Naive thymus-derived CD8-positive, alpha-beta T cell (primary cell): ENCODE data around the gene ENTPD5. TPM values are rescaled to one million over a fixed set of nuclear protein-coding genes. Genes with fewer than 3 reads are reported as not detected.
"Not testable (repeated sequence)": the region's sequence is repeated elsewhere in the genome, so short reads cannot be mapped to it uniquely, and the experiment has no call there.

Source experiments
- ATAC-seq, 2 donors: fragments of 150-1000 bp; cut with Tn5 transposase in 1 of 2; sonication (Bioruptor Pico), chemical (Tn5 transposase) in 1 of 2; 1 replicate in 1 of 2; 2 replicates in 1 of 2; pipeline ENCODE4 v1.10.0; 2021; ENCODE audit warnings: mild to moderate bottlenecking in 2 of 2, moderate library complexity in 2 of 2
- POLR2A ChIA-PET: fragments of 350-600 bp; sonication (Branson Sonifier 250); formaldehyde crosslinking; loops from one replicate; lab custom pipeline; 2021; ENCODE audit warnings: antibody characterized with exemption; lab: Charles Lee
- DNase-seq, 10 donors: peaks; one replicate each; pipeline versions ENCODE4 v3.0.0 to v3.0.0-alpha.2; 2020 to 2022
- H3K27ac Mint-ChIP-seq, 10 donors: one replicate each; pipeline ENCODE4 v1.8.0; 2020 to 2022; ENCODE audit warnings: mild to moderate bottlenecking in 10 of 10, mixed read lengths in 10 of 10, moderate library complexity in 4 of 10, inconsistent platforms in 1 of 10
- H3K27me3 Mint-ChIP-seq, 5 donors: one replicate each; pipeline ENCODE4 v1.8.0; 2021 to 2022; ENCODE audit warnings: mixed read lengths in 5 of 5
- H3K36me3 Mint-ChIP-seq, 3 donors: one replicate each; pipeline ENCODE4 v1.8.0; 2020 to 2022; ENCODE audit warnings: mixed read lengths in 3 of 3, mild to moderate bottlenecking in 2 of 3, inconsistent platforms in 1 of 3
- H3K4me1 Mint-ChIP-seq, 4 donors: one replicate each; pipeline ENCODE4 v1.8.0; 2021 to 2022; ENCODE audit warnings: mixed read lengths in 4 of 4
- H3K4me3 Mint-ChIP-seq, 10 donors: one replicate each; pipeline ENCODE4 v1.8.0; 2020 to 2022; ENCODE audit warnings: mild to moderate bottlenecking in 10 of 10, mixed read lengths in 10 of 10, moderate library complexity in 6 of 10, inconsistent platforms in 1 of 10
- H3K9me3 Mint-ChIP-seq, 9 donors: one replicate each; pipeline ENCODE4 v1.8.0; 2020 to 2022; ENCODE audit warnings: mixed read lengths in 9 of 9, mild to moderate bottlenecking in 3 of 9, inconsistent platforms in 1 of 9, moderate library complexity in 1 of 9
- polyA plus RNA-seq, 3 donors: library from polyadenylated mRNA; unstranded; fragments of 300-500 nt; fragmentation: Illumina TruSeq; gene quantifications; one replicate each; pipeline ENCODE4 v1.2.3, GENCODE V29; 2021
- total RNA-seq, 8 experiments: library from RNA in 2 of 8; stranded (reverse) in 2 of 8; gene quantifications; one replicate each; pipeline ENCODE4 v1.2.3 and lab custom pipeline; 2021 to 2026

ENTPD5 gene
- total and polyA plus RNA-seq, 5 experiments from 2014 or later, result 5.1 to 18.6 (median 5.8) TPM

DNA sequence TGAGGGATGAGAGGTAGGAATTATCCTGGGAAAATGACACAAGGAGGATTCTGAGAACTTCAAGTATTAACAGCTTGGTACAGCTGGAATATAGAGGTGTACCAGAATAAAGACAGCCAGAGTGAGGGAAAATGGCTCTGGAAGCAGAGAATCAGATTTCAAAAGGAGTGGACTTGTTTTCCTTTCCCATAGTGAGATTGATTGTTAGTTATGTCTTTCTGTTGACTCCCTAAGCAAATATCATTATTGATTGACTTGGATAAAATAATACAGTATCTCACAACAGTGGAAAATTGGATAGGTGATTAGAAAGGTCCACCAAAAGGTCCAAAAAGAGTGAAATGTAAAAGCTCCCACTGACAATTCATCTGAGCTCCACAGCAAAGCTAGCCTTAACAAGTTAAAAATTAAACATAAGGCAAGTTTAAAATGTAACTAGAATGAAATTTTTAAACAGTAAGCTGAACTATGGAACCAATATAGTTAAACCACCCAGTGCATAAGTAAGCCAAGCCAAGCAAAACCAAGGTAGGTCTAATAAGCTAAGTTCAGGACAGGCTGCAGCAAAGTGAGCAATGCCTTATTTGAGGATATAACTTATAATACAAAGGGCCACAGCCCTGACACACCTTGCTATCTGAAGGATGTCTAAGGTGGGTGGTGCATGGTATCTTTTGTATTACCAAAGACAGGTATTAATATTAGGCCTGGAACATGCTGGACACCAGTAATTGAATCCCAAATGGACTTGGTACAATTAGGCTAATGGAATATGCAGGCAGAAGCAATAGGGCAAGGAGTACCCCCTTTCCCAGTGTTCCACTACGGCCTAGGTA lies 21.8 kb downstream of the ENTPD5 start:
- POLR2A ChIA-PET, result no interaction called here
- Mint-ChIP-seq H3K36me3 (peaks cover 5 to 38% (median 11%) of the 10 kb centered on the region in 3 donors), H3K27ac (peak overlapping the region in 1 of 10 donors; percentile 43), H3K27me3 (no peaks in the 10 kb centered on the region), H3K4me1 (peaks cover 0 to 1% (median 0%) of the 10 kb centered on the region in 4 donors), H3K4me3 (no peak overlapping the region), H3K9me3 (no peaks in the 10 kb centered on the region)
- ATAC-seq (no peak), DNase-seq (no peak)

DNA sequence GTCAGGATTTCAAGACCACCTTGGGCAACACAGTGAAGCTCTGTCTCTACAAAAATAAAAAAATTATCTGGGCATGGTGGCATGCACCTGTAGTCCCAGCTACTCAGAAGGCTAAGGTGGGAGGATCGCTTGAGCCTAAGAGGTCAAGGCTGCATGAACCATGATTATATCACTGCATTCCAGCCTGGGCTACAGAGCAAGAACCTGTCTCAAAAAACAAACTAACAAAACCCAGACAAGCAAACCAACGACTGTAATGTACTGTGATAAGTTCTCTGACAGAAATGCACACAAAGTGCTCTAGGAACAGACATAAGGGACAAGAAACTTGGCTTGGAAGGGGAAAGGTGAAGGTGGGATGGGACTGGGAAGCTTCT lies 22.4 kb downstream of the ENTPD5 start:
- H3K36me3 Mint-ChIP-seq, result peaks cover 5 to 39% (median 11%) of the 10 kb centered on the region in 3 donors
- POLR2A ChIA-PET, result interaction anchor here (0.7 kb wide), 1 partner anchor 13 kb away, joined by 7 read pairs; no protein-coding TSS in a partner anchor
- H3K4me1 Mint-ChIP-seq, result peaks cover 0 to 1% (median 0%) of the 10 kb centered on the region in 4 donors
- ATAC-seq (no peak), DNase-seq (no peak)
- no peaks in the 10 kb centered on the region for H3K9me3 Mint-ChIP-seq
- peak overlapping the region in 2 of 10 donors; percentile 2 to 43 for H3K27ac Mint-ChIP-seq
- H3K27me3 Mint-ChIP-seq, result no peaks in the 10 kb centered on the region
- no peak overlapping the region for H3K4me3 Mint-ChIP-seq

DNA sequence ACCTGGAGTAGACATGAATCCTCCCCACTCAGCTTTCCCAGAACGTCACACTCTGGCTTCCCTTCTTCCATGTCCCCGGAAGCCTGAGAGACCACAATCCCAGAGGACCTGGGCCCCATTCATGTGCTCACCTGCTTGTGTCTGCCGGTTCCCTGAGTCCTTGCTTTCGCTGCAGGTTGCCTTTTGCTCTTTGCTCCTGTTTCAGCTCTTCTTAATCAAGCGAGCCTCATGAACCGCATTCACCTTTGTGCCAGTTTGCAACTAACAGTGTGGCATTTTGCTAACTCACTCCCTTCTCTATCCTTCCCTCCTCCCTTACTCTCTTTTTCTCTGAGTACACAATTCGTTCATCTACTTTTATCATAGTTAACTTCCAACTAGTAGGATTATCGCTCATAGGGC lies 23.1 kb downstream of the ENTPD5 start:
- Mint-ChIP-seq H3K4me3 (no peak overlapping the region), H3K27me3 (no peaks in the 10 kb centered on the region), H3K36me3 (peaks cover 5 to 43% (median 11%) of the 10 kb centered on the region in 3 donors), H3K4me1 (peaks cover 0 to 1% (median 0%) of the 10 kb centered on the region in 4 donors), H3K27ac (peak overlapping the region in 1 of 10 donors; percentile 33), H3K9me3 (no peaks in the 10 kb centered on the region)
- POLR2A ChIA-PET, result no interaction called here
- ATAC-seq (no peak), DNase-seq (no peak)

DNA sequence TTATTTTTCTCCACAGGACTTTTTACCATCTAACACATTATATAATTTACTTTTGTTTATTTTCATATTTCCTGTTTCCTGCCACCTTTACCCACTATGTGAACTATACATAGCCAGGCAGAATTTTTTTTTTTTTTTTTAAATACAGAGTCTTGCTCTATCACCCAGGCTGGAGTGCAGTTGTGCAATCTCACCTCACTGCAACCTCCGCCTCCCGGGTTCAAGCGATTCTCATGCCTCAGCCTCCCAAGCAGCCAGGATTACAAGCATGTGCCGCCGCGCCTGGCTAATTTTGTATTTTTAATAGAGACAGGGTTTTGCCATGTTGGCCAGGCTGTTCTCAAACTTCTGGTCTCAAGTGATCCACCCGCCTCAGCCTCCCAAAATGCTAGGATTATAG lies 24.2 kb downstream of the ENTPD5 start:
- Mint-ChIP-seq H3K36me3 (peaks cover 5 to 40% (median 11%) of the 10 kb centered on the region in 3 donors), H3K27ac (peak overlapping the region in 1 of 10 donors; percentile 31)
- H3K4me1 Mint-ChIP-seq, DNase-seq, H3K9me3 Mint-ChIP-seq, ATAC-seq, H3K4me3 Mint-ChIP-seq, H3K27me3 Mint-ChIP-seq, POLR2A ChIA-PET: not testable (repeated sequence)

DNA sequence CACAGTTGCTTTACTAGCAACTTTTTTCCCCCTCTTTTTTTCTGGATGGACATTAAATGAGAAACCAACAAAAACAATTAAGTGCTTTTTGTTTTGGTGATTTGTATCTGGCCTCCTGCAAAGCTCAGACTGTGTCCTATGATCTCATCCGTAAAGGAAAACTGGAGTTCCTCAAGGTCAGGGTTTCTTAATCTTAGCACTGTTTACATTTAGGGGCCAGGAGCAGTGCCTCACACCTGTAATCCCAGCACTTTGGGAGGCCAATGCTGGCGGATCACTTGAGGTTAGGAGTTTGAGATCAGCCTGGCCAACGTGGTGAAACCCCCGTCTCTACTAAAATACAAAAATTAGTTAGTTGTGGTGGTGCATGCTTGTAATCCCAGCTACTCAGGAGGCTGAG lies 28.0 kb downstream of the ENTPD5 start:
- Mint-ChIP-seq H3K4me1 (peaks cover 0 to under 1% (median 0%) of the 10 kb centered on the region in 4 donors), H3K4me3 (no peak overlapping the region), H3K9me3 (no peaks in the 10 kb centered on the region), H3K27ac (no peak overlapping the region), H3K36me3 (peaks cover 3 to 29% (median 11%) of the 10 kb centered on the region in 3 donors), H3K27me3 (no peaks in the 10 kb centered on the region)
- ATAC-seq, result no peak
- POLR2A ChIA-PET, result no interaction called here
- DNase-seq, result no peak

DNA sequence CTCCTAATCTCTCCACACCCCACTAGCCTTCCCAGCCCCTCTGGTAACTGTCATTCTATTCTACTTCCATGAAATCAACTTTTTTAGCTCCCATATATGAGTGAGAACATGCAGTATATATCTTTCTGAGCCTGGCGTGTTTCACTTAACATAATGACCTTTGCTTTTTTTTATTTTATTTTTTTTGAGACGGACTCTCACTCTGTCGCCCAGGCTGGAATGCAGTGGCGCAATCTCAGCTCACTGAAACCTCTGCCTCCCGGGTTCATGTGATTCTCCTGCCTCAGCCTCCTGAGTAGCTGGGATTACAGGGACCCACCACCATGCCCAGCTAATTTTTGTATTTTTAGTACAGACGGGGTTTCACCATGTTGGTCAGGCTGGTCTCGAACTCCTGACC lies 30.4 kb downstream of the ENTPD5 start:
- peak overlapping the region in 2 of 10 donors; percentile 33 to 41 for H3K27ac Mint-ChIP-seq
- POLR2A ChIA-PET, H3K4me3 Mint-ChIP-seq, ATAC-seq, DNase-seq, H3K4me1 Mint-ChIP-seq, H3K9me3 Mint-ChIP-seq, H3K27me3 Mint-ChIP-seq: not testable (repeated sequence)
- H3K36me3 Mint-ChIP-seq, result peaks cover 0 to 35% (median 22%) of the 10 kb centered on the region in 3 donors

DNA sequence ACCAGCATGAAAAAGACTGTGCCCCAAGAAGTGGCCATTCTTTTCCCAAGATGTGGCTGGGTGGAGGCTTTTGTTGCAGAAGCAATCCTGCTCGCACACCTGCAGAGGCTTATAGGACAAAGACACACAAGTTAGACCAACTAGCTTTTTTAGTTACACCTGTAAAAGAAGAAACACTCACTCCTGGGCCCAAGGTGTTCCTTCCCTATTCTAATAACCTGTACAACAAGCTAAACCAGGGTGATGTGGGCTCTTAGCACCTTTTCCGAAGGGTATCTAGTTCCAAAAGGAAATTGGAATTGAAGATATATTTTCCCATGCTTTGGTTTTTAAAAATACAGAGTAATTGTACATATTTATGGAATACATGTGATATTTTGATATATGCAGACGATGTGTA lies 31.0 kb downstream of the ENTPD5 start:
- Mint-ChIP-seq H3K4me3 (no peak overlapping the region), H3K9me3 (no peaks in the 10 kb centered on the region), H3K36me3 (peaks cover 0 to 35% (median 22%) of the 10 kb centered on the region in 3 donors), H3K4me1 (no peaks in the 10 kb centered on the region), H3K27ac (peak overlapping the region in 1 of 10 donors; percentile 41), H3K27me3 (no peaks in the 10 kb centered on the region)
- POLR2A ChIA-PET, result no interaction called here
- ATAC-seq, result no peak
- no peak for DNase-seq

DNA sequence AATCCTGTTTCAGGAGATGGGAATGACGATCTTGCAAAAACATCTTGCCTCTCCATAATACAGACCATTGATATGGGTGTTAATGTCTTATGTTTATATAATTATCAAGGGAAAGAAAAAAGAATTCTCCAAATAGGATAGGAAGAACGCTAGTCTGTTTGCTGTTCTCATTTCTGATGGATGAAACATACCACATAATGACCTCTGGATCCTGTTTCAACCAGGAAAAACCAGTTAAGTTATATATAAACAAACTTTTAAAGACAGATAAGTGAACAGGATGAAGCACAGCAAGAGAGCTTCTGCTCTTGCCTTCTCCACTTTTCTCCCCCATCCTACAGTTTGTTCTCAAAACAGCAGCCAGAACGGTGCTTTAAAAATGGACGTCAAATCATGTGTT lies 41.2 kb downstream of the ENTPD5 start:
- Mint-ChIP-seq H3K4me3 (no peak overlapping the region), H3K4me1 (no peaks in the 10 kb centered on the region), H3K27ac (no peak overlapping the region), H3K36me3 (peaks cover 0 to 29% (median 11%) of the 10 kb centered on the region in 3 donors), H3K27me3 (no peaks in the 10 kb centered on the region), H3K9me3 (no peaks in the 10 kb centered on the region)
- ATAC-seq, result no peak
- DNase-seq, result no peak
- POLR2A ChIA-PET, result no interaction called here

DNA sequence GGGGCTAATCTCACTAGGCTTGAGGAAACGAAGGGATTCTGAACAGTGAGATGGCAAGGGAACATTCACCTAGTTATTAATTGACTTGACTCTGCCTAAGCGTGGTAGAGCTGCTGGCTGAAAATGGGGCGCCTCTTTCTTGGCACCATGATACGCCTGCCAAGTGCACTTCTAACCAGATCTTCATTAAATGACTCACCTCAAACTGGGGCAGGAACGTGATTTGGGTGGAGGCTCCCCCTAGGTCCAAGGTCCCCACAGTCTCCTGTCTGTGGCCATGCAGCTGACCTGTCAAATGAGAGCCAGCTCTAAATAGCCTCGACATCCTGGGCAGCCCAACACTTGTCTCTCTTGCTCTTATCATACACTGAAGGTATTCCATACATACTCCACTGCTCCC lies 43.0 kb downstream of the ENTPD5 start:
- POLR2A ChIA-PET, result no interaction called here

DNA sequence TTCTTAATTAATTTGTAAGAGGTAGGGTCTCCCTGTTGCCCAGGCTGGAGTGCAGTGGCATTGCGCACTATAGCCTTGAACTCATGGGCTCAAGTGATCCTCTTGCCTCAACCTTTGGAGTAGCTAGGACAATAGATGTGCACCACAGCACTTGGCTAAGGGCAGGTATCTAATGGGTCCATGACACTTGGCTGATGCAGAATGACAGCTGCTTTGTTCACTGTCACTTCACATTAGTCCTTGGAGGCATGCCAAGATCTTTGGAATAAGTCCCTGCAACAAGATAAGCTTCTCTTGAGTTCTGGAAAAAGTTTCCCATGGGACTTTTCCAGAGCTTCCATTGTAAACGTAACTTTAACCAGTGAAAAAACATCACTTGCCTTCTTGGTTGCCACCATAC lies 45.6 kb downstream of the ENTPD5 start:
- Mint-ChIP-seq H3K4me3 (no peak overlapping the region), H3K27me3 (no peaks in the 10 kb centered on the region), H3K4me1 (no peaks in the 10 kb centered on the region), H3K27ac (no peak overlapping the region), H3K36me3 (peaks cover 0 to 52% (median 11%) of the 10 kb centered on the region in 3 donors), H3K9me3 (no peaks in the 10 kb centered on the region)
- DNase-seq, result no peak
- ATAC-seq, result no peak
- POLR2A ChIA-PET, result no interaction called here

More for the DNA sequence above, 43.0 kb downstream of the ENTPD5 start:
- H3K4me1 Mint-ChIP-seq, result no peaks in the 10 kb centered on the region
- DNase-seq, result no peak
- H3K27ac Mint-ChIP-seq, result no peak overlapping the region
- H3K9me3 Mint-ChIP-seq, result no peaks in the 10 kb centered on the region
- peaks cover 0 to 43% (median 11%) of the 10 kb centered on the region in 3 donors for H3K36me3 Mint-ChIP-seq
- no peak overlapping the region for H3K4me3 Mint-ChIP-seq
- no peak for ATAC-seq
- no peaks in the 10 kb centered on the region for H3K27me3 Mint-ChIP-seq

DNA sequence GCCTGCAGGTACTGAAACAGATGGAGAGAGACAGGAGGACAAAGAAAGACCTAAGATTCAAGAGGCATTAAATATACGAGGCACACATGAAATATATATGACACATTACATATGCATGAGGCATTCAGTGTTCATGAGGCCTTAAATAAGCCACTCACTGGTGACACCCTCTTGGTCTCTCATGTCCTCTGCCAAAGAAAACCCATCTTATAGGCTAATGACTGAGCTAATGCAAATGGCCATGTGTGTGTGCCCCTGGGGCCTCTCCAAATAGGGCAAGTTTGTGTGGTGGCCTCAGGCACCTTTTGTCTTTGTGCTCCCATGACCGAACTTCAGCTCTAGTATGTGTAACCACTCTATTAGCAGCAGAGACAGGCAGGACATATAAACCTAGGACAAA lies 50.2 kb downstream of the ENTPD5 start:
- Mint-ChIP-seq H3K36me3 (peaks cover 0 to 58% (median 7%) of the 10 kb centered on the region in 3 donors), H3K27me3 (no peaks in the 10 kb centered on the region), H3K27ac (no peak overlapping the region), H3K4me1 (no peaks in the 10 kb centered on the region), H3K9me3 (no peaks in the 10 kb centered on the region), H3K4me3 (no peak overlapping the region)
- ATAC-seq (no peak), DNase-seq (no peak)
- POLR2A ChIA-PET, result no interaction called here

DNA sequence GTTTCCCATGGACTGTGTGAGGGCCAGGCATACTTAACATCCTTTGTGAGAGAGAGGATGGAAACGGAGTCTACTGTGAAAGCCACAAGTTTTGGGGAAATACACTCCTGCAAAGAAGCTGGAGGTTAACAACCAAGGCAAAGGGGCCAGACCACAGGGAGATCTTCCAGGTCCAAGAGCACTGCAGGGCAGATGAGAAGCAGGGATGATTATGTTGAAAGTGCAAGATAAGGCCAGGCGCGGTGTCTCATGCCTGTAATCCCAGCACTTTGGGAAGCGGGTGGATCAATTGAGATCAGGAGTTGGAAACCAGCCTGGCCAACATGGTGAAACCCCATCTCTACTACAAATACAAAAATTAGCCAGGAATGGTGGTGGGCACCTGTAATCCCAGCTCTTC lies 53.9 kb downstream of the ENTPD5 start:
- peak overlapping the region in 5 of 10 donors; percentile 7 to 80 (median 51) for H3K27ac Mint-ChIP-seq
- DNase-seq, result no peak
- no peaks in the 10 kb centered on the region for H3K9me3 Mint-ChIP-seq
- POLR2A ChIA-PET, result no interaction called here
- H3K27me3 Mint-ChIP-seq, result no peaks in the 10 kb centered on the region
- H3K4me3 Mint-ChIP-seq, result no peak overlapping the region
- ATAC-seq, result no peak
- no peaks in the 10 kb centered on the region for H3K4me1 Mint-ChIP-seq
- H3K36me3 Mint-ChIP-seq, result peaks cover 0 to 76% (median 7%) of the 10 kb centered on the region in 3 donors

DNA sequence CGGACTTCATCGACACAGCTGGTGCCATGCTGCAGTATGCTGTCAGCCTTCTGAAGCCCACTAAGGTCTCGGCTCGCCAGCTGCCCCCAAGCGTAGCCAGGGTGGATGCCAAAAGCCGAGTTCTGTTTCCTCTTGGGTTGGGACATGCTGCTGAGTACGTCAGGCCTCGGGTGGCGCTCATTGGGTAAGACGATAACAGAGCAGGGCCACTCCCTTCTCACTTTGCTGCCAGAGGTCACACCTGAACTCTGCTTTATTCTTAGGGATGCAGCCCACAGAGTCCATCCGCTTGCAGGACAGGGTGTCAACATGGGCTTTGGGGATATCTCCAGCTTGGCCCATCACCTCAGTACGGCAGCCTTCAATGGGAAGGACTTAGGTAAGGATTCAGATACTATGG lies 57.9 kb downstream of the ENTPD5 start:
- H3K36me3 Mint-ChIP-seq, result peaks cover 0 to 84% (median 0%) of the 10 kb centered on the region in 3 donors
- H3K4me3 Mint-ChIP-seq, result no peak overlapping the region
- POLR2A ChIA-PET, result no interaction called here
- no peaks in the 10 kb centered on the region for H3K4me1 Mint-ChIP-seq
- H3K9me3 Mint-ChIP-seq, result no peaks in the 10 kb centered on the region
- DNase-seq, result no peak
- peak overlapping the region in 1 of 10 donors; percentile 4 for H3K27ac Mint-ChIP-seq
- no peak for ATAC-seq
- H3K27me3 Mint-ChIP-seq, result no peaks in the 10 kb centered on the region
